Activated CD4-positive, alpha-beta T cell treated with anti-CD3 and anti-CD28 coated beads, Interleukin-2, amount 50 U/mL, for 24 hours (primary cell): ENCODE results near the gene RPP25.
"Not testable (repeated sequence)": the region's sequence is repeated elsewhere in the genome, so short reads cannot be mapped to it uniquely, and the experiment has no call there.

Source experiments
- DNase-seq, 2 donors: peaks; one replicate each; pipeline ENCODE4 v3.0.0-alpha.2; 2020; ENCODE audit warnings: low read depth in 1 of 2, low spot score in 1 of 2

RPP25 gene

GRCh38 chr15:74963213-74963612 is 6.6 kb upstream of the RPP25 start:
- no peak for DNase-seq

- no peak for DNase-seq
Observed at GRCh38 chr15:74962671-74963070, 6.1 kb upstream of the RPP25 start.

GRCh38 chr15:74962219-74962618 is 5.6 kb upstream of the RPP25 start:
- DNase-seq = no peak

GRCh38 chr15:74961616-74962015 is 5.0 kb upstream of the RPP25 start:
- no peak for DNase-seq

GRCh38 chr15:74960995-74961588 is 4.5 kb upstream of the RPP25 start:
- DNase-seq = peak in 1 of 2 donors; percentile 29

- no peak for DNase-seq
Observed at GRCh38 chr15:74960286-74960685, 3.7 kb upstream of the RPP25 start.

GRCh38 chr15:74959586-74959939 is 3.0 kb upstream of the RPP25 start:
- DNase-seq = no peak

GRCh38 chr15:74958908-74959585 is 2.5 kb upstream of the RPP25 start:
- no peak for DNase-seq

GRCh38 chr15:74958320-74958907 is 1.8 kb upstream of the RPP25 start:
- DNase-seq = no peak

GRCh38 chr15:74957476-74958035 is 984 bp upstream of the RPP25 start:
- no peak for DNase-seq

- peak; percentile 43 to 52 for DNase-seq
Observed at GRCh38 chr15:74955796-74956647, 550 bp downstream of the RPP25 start.

GRCh38 chr15:74955017-74955416 is 1.6 kb downstream of the RPP25 start:
- DNase-seq = no peak

- no peak for DNase-seq
Observed at GRCh38 chr15:74954515-74954914, 2.1 kb downstream of the RPP25 start.

- no peak for DNase-seq
Observed at GRCh38 chr15:74951006-74951405, 5.6 kb downstream of the RPP25 start.

GRCh38 chr15:74950078-74950908 is 6.3 kb downstream of the RPP25 start:
- peak; percentile 74 to 79 for DNase-seq

- DNase-seq = peak; percentile 76 to 84
Observed at GRCh38 chr15:74937590-74938371, 18.8 kb downstream of the RPP25 start, which contains the start of gene COX5A. Gene COX5A (minus strand): TSS chr15:74938073. CDS start chr15:74938014, 59 bp downstream.

- DNase-seq = no peak
Observed at GRCh38 chr15:74937272-74937589, 19.3 kb downstream of the RPP25 start.

GRCh38 chr15:74935193-74935592 is 21.4 kb downstream of the RPP25 start:
- DNase-seq = not testable (repeated sequence)

- no peak for DNase-seq
Observed at GRCh38 chr15:74933573-74933972, 23.0 kb downstream of the RPP25 start.

- DNase-seq = no peak
Observed at GRCh38 chr15:74928771-74929198, 27.8 kb downstream of the RPP25 start.
